Measurements from ENCODE around the gene TMEM218.

- TF ChIP-seq GATA2 (IDR thresholded peaks at IDR 0.05; ENCODE audit: low read depth, low read length) (no peak), GATA3 (IDR thresholded peaks at IDR 0.05; ENCODE audit: low read depth, low read length) (no peak)
These were observed 42.4 kb upstream of the TMEM218 start for GRCh38 chr11:125153837-125154236.

Measured in SH-SY5Y (cell line).